Neural cell (in vitro differentiated cells): ENCODE results near the gene PRKD1.

Experiments used
- TF ChIP-seq, protein P1 (sequence below): IDR thresholded peaks from 2 replicates; pipeline ENCODE4 v1.6.1; 2012; ENCODE audit warnings: borderline replicate concordance
- TF ChIP-seq, protein P2 (sequence below): fragments of 450-650 bp; IDR thresholded peaks from 2 replicates; pipeline ENCODE4 v1.5.1; 2014; ENCODE audit warnings: antibody characterized with exemption, mild to moderate bottlenecking, moderate library complexity; ENCODE audit not compliant: poor library complexity, severe bottlenecking

DNA sequence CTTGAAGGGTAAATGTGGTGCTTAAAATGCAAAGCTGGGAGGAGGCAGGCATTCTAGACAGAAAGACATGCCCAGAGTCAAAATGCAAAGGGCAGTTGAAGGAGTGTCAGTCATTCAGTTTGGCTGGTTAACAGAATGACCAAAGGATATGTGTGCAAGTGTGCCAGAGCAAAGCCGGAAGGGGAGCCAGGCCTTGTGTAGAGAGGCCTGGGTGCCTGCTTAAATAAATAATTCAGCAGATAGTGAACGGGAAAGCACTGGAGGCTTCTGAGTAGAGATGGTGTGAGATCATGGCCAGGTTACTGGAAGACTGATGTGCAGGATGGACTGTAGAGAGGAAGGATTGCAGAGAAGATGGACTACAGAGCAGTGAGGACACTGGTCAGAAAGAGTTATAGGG lies 244.9 kb downstream of the PRKD1 start:
- TF ChIP-seq, protein P1, sequence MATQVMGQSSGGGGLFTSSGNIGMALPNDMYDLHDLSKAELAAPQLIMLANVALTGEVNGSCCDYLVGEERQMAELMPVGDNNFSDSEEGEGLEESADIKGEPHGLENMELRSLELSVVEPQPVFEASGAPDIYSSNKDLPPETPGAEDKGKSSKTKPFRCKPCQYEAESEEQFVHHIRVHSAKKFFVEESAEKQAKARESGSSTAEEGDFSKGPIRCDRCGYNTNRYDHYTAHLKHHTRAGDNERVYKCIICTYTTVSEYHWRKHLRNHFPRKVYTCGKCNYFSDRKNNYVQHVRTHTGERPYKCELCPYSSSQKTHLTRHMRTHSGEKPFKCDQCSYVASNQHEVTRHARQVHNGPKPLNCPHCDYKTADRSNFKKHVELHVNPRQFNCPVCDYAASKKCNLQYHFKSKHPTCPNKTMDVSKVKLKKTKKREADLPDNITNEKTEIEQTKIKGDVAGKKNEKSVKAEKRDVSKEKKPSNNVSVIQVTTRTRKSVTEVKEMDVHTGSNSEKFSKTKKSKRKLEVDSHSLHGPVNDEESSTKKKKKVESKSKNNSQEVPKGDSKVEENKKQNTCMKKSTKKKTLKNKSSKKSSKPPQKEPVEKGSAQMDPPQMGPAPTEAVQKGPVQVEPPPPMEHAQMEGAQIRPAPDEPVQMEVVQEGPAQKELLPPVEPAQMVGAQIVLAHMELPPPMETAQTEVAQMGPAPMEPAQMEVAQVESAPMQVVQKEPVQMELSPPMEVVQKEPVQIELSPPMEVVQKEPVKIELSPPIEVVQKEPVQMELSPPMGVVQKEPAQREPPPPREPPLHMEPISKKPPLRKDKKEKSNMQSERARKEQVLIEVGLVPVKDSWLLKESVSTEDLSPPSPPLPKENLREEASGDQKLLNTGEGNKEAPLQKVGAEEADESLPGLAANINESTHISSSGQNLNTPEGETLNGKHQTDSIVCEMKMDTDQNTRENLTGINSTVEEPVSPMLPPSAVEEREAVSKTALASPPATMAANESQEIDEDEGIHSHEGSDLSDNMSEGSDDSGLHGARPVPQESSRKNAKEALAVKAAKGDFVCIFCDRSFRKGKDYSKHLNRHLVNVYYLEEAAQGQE, result no peak
- TF ChIP-seq, protein P2, sequence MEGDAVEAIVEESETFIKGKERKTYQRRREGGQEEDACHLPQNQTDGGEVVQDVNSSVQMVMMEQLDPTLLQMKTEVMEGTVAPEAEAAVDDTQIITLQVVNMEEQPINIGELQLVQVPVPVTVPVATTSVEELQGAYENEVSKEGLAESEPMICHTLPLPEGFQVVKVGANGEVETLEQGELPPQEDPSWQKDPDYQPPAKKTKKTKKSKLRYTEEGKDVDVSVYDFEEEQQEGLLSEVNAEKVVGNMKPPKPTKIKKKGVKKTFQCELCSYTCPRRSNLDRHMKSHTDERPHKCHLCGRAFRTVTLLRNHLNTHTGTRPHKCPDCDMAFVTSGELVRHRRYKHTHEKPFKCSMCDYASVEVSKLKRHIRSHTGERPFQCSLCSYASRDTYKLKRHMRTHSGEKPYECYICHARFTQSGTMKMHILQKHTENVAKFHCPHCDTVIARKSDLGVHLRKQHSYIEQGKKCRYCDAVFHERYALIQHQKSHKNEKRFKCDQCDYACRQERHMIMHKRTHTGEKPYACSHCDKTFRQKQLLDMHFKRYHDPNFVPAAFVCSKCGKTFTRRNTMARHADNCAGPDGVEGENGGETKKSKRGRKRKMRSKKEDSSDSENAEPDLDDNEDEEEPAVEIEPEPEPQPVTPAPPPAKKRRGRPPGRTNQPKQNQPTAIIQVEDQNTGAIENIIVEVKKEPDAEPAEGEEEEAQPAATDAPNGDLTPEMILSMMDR, result no peak
